Urinary bladder (tissue), 4 donors: ENCODE data around the gene RALGPS2. TPM values are rescaled to one million over a fixed set of nuclear protein-coding genes. Genes with fewer than 3 reads are reported as not detected.

Source experiments
- DNase-seq: peaks from one replicate; pipeline ENCODE4 v3.0.0-alpha.2; 2015; ENCODE audit errors: extremely low spot score
- H3K27ac ChIP-seq: one replicate; pipeline ENCODE4 v1.5.1; 2013; ENCODE audit warnings: low read depth, mild to moderate bottlenecking, moderate library complexity
- H3K36me3 ChIP-seq: one replicate; pipeline ENCODE4 v1.6.1; 2013; ENCODE audit warnings: mild to moderate bottlenecking, moderate library complexity; ENCODE audit not compliant: insufficient read depth
- H3K4me1 ChIP-seq: one replicate; pipeline ENCODE4 v1.6.1; 2013; ENCODE audit warnings: mild to moderate bottlenecking, moderate library complexity; ENCODE audit not compliant: insufficient read depth
- H3K4me3 ChIP-seq: one replicate; pipeline ENCODE4 v1.5.1; 2013; ENCODE audit warnings: low read depth, low read length
- WGBS: extraction: QIAGEN DNeasy Blood & Tissue Kit; methylation state at CpG from one replicate; pipeline ENCODE4 v1.1.7; 2013; 5-methylcytosine and 5-hydroxymethylcytosine counted together
- polyA plus RNA-seq: library from polyadenylated mRNA; stranded (reverse); fragments of 200-250 nt; gene quantifications from one replicate; pipeline ENCODE4 v1.2.3, GENCODE V29; 2013
- total RNA-seq: library from RNA; depleted of rRNA; stranded (reverse); fragments of >200 nt; gene quantifications from one replicate; pipeline ENCODE4 v1.2.3, GENCODE V29; 2014
- donor health status: healthy with polysubstance abuse.
- donor health status: healthy.

Gene RALGPS2
- total and polyA plus RNA-seq, 2 donors: 3.8 to 82.4 TPM

DNA sequence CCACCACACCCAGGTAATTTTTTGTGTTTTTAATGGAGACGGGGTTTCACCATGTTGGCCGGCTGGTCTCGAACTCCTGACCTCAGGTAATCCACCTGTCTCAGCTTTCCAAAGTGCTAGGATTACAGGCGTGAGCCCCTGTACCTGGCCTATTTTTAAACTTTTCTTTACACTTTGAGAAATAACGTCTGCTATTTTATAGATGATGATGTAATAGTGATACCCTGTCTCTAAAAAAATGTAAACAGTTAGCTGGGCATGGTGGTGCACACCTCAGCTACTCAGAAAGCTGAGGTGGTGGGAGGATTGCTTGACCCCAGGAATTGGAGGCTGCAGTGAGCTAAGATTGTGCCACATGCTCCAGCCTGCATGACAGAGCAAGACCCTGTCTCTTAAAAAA, 47.9 kb downstream of the RALGPS2 start:
- no peak overlapping the region for H3K27ac ChIP-seq
- no peak overlapping the region for H3K4me3 ChIP-seq
- DNase-seq: no peak
- H3K36me3 ChIP-seq: no peaks in the 10 kb centered on the region
- WGBS: 81% methylated on average over 5 of the region's 5 CpGs
- no peaks in the 10 kb centered on the region for H3K4me1 ChIP-seq

- Histone ChIP-seq H3K4me1 (no peaks in the 10 kb centered on the region), H3K36me3 (no peaks in the 10 kb centered on the region), H3K4me3 (no peak overlapping the region), H3K27ac (no peak overlapping the region)
- no peak for DNase-seq
These were observed 49.2 kb downstream of the RALGPS2 start for GRCh38 chr1:178774263-178774662.

DNA sequence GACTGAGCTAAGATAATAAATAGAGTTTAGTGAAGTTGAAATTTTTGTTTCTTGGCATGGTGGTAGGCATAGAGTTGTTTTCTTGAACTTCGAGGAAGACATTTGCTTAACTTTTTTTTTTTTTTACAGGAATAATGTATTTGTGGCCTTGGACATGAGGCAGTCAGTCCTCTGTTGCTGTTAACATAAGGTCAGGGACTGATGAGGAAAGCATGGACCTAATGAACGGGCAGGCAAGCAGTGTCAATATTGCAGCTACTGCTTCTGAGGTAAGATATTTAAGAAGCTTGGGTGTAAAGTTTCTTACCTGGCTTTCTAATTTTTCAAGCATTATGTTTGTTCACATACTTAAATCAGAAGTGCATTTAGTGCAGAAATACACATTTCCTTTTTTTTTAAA, 51.5 kb downstream of the RALGPS2 start:
- DNase-seq: no peak
- WGBS: 75% methylated on average over 2 of the region's 2 CpGs
- no peaks in the 10 kb centered on the region for H3K36me3 ChIP-seq
- no peaks in the 10 kb centered on the region for H3K4me1 ChIP-seq
- H3K4me3 ChIP-seq: no peak overlapping the region
- no peak overlapping the region for H3K27ac ChIP-seq

GRCh38 chr1:178781533-178782330, 56.7 kb downstream of the RALGPS2 start:
- H3K4me3 ChIP-seq: no peak overlapping the region
- peak; percentile 13 for DNase-seq
- no peak overlapping the region for H3K27ac ChIP-seq
- H3K36me3 ChIP-seq: no peaks in the 10 kb centered on the region
- 86% methylated on average over 2 of the region's 2 CpGs for WGBS
- no peaks in the 10 kb centered on the region for H3K4me1 ChIP-seq

DNA sequence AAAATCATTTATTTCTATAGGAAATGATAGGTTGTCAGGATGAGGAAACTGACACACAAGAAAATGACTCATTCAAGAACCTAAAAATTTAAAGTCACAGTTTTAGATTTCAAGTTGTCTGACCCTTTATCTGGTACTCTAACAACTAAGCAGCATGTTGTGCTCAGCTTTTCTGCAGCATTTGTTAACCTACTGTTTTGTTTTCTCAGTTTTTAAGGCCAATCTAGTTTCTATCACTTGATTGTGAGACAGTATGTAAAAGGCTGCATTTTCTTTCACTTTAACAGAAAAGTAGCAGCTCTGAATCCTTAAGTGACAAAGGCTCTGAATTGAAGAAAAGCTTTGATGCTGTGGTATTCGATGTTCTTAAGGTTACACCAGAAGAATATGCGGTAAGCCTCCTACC, 59.1 kb downstream of the RALGPS2 start:
- Histone ChIP-seq H3K27ac (no peak overlapping the region), H3K4me3 (no peak overlapping the region), H3K36me3 (no peaks in the 10 kb centered on the region), H3K4me1 (no peaks in the 10 kb centered on the region)
- 91% methylated on average over 2 of the region's 2 CpGs for WGBS
- DNase-seq: no peak

- Histone ChIP-seq H3K36me3 (no peaks in the 10 kb centered on the region), H3K4me3 (no peak overlapping the region), H3K4me1 (no peaks in the 10 kb centered on the region), H3K27ac (no peak overlapping the region)
- WGBS: 93% methylated on average over 3 of the region's 3 CpGs
- no peak for DNase-seq
These were observed 67.3 kb downstream of the RALGPS2 start for GRCh38 chr1:178792394-178792793.

- no peak overlapping the region for H3K4me3 ChIP-seq
- WGBS: 95% methylated on average over 3 of the region's 3 CpGs
- H3K4me1 ChIP-seq: no peaks in the 10 kb centered on the region
- DNase-seq: no peak
- H3K36me3 ChIP-seq: no peaks in the 10 kb centered on the region
- no peak overlapping the region for H3K27ac ChIP-seq
These were observed 71.0 kb downstream of the RALGPS2 start for GRCh38 chr1:178796013-178796412.

GRCh38 chr1:178797590-178797989, 72.5 kb downstream of the RALGPS2 start:
- Histone ChIP-seq H3K4me3 (no peak overlapping the region), H3K36me3 (no peaks in the 10 kb centered on the region), H3K27ac (no peak overlapping the region), H3K4me1 (no peaks in the 10 kb centered on the region)
- DNase-seq: no peak
- 97% methylated on average over 2 of the region's 2 CpGs for WGBS

GRCh38 chr1:178798232-178798861, 73.3 kb downstream of the RALGPS2 start:
- no peaks in the 10 kb centered on the region for H3K4me1 ChIP-seq
- no peak overlapping the region for H3K4me3 ChIP-seq

GRCh38 chr1:178802873-178803272, 77.8 kb downstream of the RALGPS2 start:
- 91% methylated on average over 3 of the region's 3 CpGs for WGBS
- H3K4me1 ChIP-seq: no peaks in the 10 kb centered on the region
- H3K4me3 ChIP-seq: no peak overlapping the region

More at GRCh38 chr1:178798232-178798861, 73.3 kb downstream of the RALGPS2 start:
- Histone ChIP-seq H3K27ac (no peak overlapping the region), H3K36me3 (no peaks in the 10 kb centered on the region)
- 94% methylated on average over 6 of the region's 6 CpGs for WGBS
- no peak for DNase-seq

DNA sequence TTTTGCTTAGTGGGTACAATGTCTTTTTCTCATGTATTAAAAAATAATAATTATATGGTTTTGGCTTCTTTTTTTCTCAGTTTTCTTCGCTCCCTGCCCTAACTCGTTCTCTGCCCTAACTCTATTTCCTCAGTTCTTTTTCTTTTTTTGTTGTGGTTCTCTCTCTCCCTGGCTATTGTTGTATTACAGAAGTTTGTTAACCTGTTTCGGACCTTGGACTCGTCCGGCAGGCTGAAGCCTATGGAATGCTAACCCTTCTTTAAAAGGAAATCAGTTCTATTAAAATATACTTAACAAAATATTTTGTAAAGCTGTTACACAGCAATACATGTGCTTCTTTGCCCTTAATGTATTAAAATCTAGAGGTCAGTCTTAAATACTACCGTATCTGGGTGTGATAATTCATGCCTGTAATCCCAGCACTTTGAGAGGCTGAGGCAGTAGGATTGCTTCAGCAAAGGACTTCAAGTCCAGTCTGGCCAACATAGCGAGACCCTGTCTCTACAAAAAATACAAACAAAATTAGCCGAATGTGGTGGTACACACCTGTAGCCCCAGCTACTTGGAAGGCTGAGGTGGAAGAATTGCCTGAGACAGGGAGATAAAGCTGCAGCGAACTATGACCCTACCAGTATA, 81.7 kb downstream of the RALGPS2 start:
- no peak overlapping the region for H3K4me3 ChIP-seq
- 93% methylated on average over 9 of the region's 9 CpGs for WGBS
- no peak for DNase-seq
- H3K27ac ChIP-seq: no peak overlapping the region
- H3K4me1 ChIP-seq: no peaks in the 10 kb centered on the region
- no peaks in the 10 kb centered on the region for H3K36me3 ChIP-seq

More at GRCh38 chr1:178802873-178803272, 77.8 kb downstream of the RALGPS2 start:
- H3K27ac ChIP-seq: no peak overlapping the region
- no peaks in the 10 kb centered on the region for H3K36me3 ChIP-seq
- no peak for DNase-seq

DNA sequence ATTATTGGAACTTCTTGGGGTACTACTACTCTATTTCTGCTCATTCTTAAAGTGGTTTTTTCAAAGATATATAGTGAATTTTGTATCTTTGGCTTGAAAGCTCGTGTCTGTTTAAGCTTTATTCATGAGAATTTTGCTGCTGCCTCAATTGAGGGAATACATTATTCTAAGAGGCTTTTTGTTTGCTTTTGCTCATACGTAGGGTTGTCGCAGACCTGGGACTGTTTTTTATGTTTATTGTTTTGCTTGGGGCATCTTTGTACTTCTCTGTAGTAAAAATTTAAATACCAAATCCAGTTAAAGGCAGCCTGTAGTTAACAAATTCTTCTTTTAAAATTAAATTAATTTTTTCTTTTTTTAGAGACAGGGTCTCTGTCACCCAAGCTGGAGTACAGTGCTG, 83.5 kb downstream of the RALGPS2 start:
- DNase-seq: no peak
- Histone ChIP-seq H3K27ac (no peak overlapping the region), H3K4me1 (no peaks in the 10 kb centered on the region), H3K36me3 (no peaks in the 10 kb centered on the region), H3K4me3 (no peak overlapping the region)
- WGBS: 97% methylated on average over 3 of the region's 3 CpGs

- no peak for DNase-seq
- Histone ChIP-seq H3K4me1 (no peaks in the 10 kb centered on the region), H3K4me3 (no peak overlapping the region), H3K27ac (no peak overlapping the region), H3K36me3 (no peaks in the 10 kb centered on the region)
These were observed 85.5 kb downstream of the RALGPS2 start for GRCh38 chr1:178810585-178810984.

DNA sequence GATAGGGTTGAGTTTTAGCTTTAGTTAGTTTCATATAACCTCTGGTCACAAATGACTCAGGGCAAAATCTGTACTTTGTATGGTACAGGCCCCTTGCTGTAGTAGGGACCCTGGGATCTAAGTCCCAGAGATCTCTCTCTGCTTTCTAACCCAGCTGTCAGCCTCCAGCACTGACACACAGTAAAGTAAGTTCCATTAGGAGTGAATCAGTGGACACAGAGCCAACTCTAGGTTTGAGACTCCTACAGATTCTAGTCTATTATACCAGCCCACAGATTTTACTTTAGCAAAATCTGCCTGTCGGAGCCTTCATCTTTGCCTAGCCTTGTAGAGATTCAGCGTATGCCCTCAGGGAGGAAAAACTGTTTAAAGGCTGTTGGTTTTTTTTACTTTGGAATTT, 93.4 kb downstream of the RALGPS2 start:
- DNase-seq: no peak
- WGBS: 91% methylated on average over 2 of the region's 2 CpGs
- no peak overlapping the region for H3K4me3 ChIP-seq
- H3K36me3 ChIP-seq: no peaks in the 10 kb centered on the region
- H3K4me1 ChIP-seq: no peaks in the 10 kb centered on the region
- no peak overlapping the region for H3K27ac ChIP-seq
